Measurements from ENCODE around the gene EIF4EBP2.

Gene EIF4EBP2

GRCh38 chr10:70440296-70441160 lies 36.6 kb downstream of the EIF4EBP2 start:
- TF ChIP-seq CTCF (IDR thresholded peaks at IDR 0.05; ENCODE audit: insufficient read depth, low read depth, low read length, missing control alignments) = no peak
- no peak for DNase-seq (ENCODE audit: low read depth)
- no peak overlapping the region for H3K4me3 ChIP-seq (ENCODE audit: low read depth, low read length)

GRCh38 chr10:70441161-70441894 lies 37.4 kb downstream of the EIF4EBP2 start, which contains the start of gene NODAL:
TSS of gene NODAL (minus strand) at chr10:70441681. CDS start at chr10:70441667, 14 bp downstream.
- H3K4me3 ChIP-seq (ENCODE audit: low read depth, low read length) = no peak within 1 kb of the TSS
- TF ChIP-seq CTCF (IDR thresholded peaks at IDR 0.05; ENCODE audit: insufficient read depth, low read depth, low read length, missing control alignments) = no peak
- no peak for DNase-seq (ENCODE audit: low read depth)

- H3K4me3 ChIP-seq (ENCODE audit: low read depth, low read length) = no peak overlapping the region
- DNase-seq (ENCODE audit: low read depth) = no peak
- TF ChIP-seq CTCF (IDR thresholded peaks at IDR 0.05; ENCODE audit: insufficient read depth, low read depth, low read length, missing control alignments) = no peak
Observed at GRCh38 chr10:70441895-70442309, 38.0 kb downstream of the EIF4EBP2 start.

GRCh38 chr10:70442332-70442988 lies 38.5 kb downstream of the EIF4EBP2 start:
- no peak overlapping the region for H3K4me3 ChIP-seq (ENCODE audit: low read depth, low read length)
- DNase-seq (ENCODE audit: low read depth) = no peak
- TF ChIP-seq CTCF (IDR thresholded peaks at IDR 0.05; ENCODE audit: insufficient read depth, low read depth, low read length, missing control alignments) = no peak

- DNase-seq (ENCODE audit: low read depth) = no peak
- no peak for TF ChIP-seq CTCF (IDR thresholded peaks at IDR 0.05; ENCODE audit: insufficient read depth, low read depth, low read length, missing control alignments)
Observed at GRCh38 chr10:70444744-70445143, 40.8 kb downstream of the EIF4EBP2 start.

GRCh38 chr10:70445718-70446657 lies 42.0 kb downstream of the EIF4EBP2 start:
- H3K4me3 ChIP-seq (ENCODE audit: low read depth, low read length) = no peak overlapping the region
- TF ChIP-seq CTCF (IDR thresholded peaks at IDR 0.05; ENCODE audit: insufficient read depth, low read depth, low read length, missing control alignments) = no peak
- no peak for DNase-seq (ENCODE audit: low read depth)

More at GRCh38 chr10:70444744-70445143, 40.8 kb downstream of the EIF4EBP2 start:
- no peak overlapping the region for H3K4me3 ChIP-seq (ENCODE audit: low read depth, low read length)

Data from GM12865 (cell line).